SK-N-MC (cell line): ENCODE results near the gene ANKDD1A.
A peak's percentile ranks its signal among the peaks of the same experiment; 100 is the strongest.

Experiments
- DNase-seq: peaks from one replicate; pipeline ENCODE4 v3.0.0-alpha.2; 2011; ENCODE audit warnings: low read depth, low spot score
- H3K27ac ChIP-seq: fragments of 200-600 bp; sonication (generic); 2 replicates; pipeline ENCODE4 v1.5.1; 2016; ENCODE audit warnings: mixed run types
- H3K36me3 ChIP-seq: fragments of 200-600 bp; sonication (generic); 2 replicates; pipeline ENCODE4 v1.6.1; 2017; ENCODE audit warnings: antibody characterized with exemption, low read length, mixed read lengths; ENCODE audit not compliant: insufficient read depth
- H3K4me3 ChIP-seq: fragments of 200-600 bp; sonication (generic); 2 replicates; pipeline ENCODE4 v1.5.1; 2016
- H3K9ac ChIP-seq: fragments of 200-600 bp; sonication (generic); 2 replicates; pipeline ENCODE4 v1.8.0; 2017; ENCODE audit warnings: mixed run types, mixed read lengths; ENCODE audit not compliant: insufficient read length
- H3K9me3 ChIP-seq: fragments of 200-600 bp; sonication (generic); 2 replicates; pipeline ENCODE4 v1.6.1; 2017; ENCODE audit warnings: low read depth, mild to moderate bottlenecking, antibody characterized with exemption, low read length, moderate library complexity, mixed read lengths
- EZH2 ChIP-seq: fragments of 200-600 bp; sonication (generic); IDR thresholded peaks from one replicate; pipeline ENCODE4 v1.6.1; 2017; ENCODE audit warnings: antibody characterized with exemption
- FOXP2 ChIP-seq: optimal IDR thresholded peaks from 2 replicates; pipeline ENCODE3; 2011; ENCODE audit warnings: mild to moderate bottlenecking, moderate library complexity; ENCODE audit not compliant: insufficient read depth; ENCODE audit errors: extremely low read length, control extremely low read depth
- POLR2AphosphoS5 ChIP-seq: IDR thresholded peaks from 2 replicates; pipeline ENCODE4 v1.6.1; 2012; ENCODE audit warnings: mild to moderate bottlenecking, low read depth, low read length, borderline replicate concordance

The ANKDD1A gene

GRCh38 chr15:64875641-64876223 is 36.0 kb upstream of the ANKDD1A start:
- Histone ChIP-seq H3K36me3 (no peaks in the 10 kb centered on the region), H3K27ac (no peak overlapping the region), H3K9me3 (no peaks in the 10 kb centered on the region), H3K4me3 (no peak overlapping the region), H3K9ac (no peak overlapping the region)
- TF ChIP-seq FOXP2 (no peak), EZH2 (no peak), POLR2AphosphoS5 (no peak)
- no peak for DNase-seq

DNA sequence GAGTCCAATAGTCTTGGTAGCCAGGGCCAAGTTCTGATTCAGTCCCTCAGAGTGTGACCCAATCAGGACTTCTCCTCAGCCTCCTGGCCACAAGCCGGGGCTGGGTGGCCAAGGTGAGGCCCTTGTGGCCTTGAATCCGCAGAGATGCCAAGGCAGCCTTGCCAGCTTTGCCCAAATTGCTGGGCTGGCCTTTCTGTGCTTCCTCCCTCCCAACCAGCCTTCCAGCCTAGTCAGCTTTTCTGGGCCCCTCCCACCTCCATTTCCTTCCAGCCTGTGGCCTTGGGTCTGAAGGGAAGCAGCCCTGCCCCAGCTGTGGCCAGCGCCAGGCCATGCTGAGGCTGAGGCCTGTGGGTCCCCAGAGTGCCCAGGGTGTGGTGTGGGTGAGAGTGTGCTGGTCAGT is 34.3 kb upstream of the ANKDD1A start:
- no peak overlapping the region for H3K27ac ChIP-seq
- H3K9me3 ChIP-seq = no peaks in the 10 kb centered on the region
- H3K4me3 ChIP-seq = no peak overlapping the region
- no peak for DNase-seq
- TF ChIP-seq FOXP2 (no peak), POLR2AphosphoS5 (no peak), EZH2 (no peak)
- no peak overlapping the region for H3K9ac ChIP-seq
- H3K36me3 ChIP-seq = no peaks in the 10 kb centered on the region

DNA sequence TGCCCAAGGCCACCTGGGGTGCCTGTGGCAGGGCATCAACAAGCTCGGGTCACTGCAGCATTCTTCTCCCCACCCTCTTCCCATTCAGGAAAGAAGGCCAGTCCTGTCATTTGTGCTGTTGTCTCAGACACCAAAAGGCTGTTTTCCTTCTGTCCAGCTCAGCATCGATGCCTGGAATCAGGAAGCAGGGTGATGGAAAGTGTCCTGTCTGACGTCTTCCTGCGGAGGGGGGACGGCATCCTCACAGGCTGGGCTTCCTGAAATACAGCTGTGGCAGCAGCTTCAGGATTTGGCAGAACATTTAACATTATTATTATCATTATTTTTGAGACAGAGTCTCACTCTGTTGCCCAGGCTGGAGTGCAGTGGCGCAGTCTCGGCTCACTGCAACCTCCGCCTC is 33.0 kb upstream of the ANKDD1A start:
- Histone ChIP-seq H3K4me3 (no peak overlapping the region), H3K27ac (no peak overlapping the region), H3K9me3 (no peaks in the 10 kb centered on the region), H3K36me3 (no peaks in the 10 kb centered on the region), H3K9ac (no peak overlapping the region)
- TF ChIP-seq POLR2AphosphoS5 = no peak
- TF ChIP-seq FOXP2 = no peak
- no peak for TF ChIP-seq EZH2
- no peak for DNase-seq

GRCh38 chr15:64883100-64883581 is 28.6 kb upstream of the ANKDD1A start:
- no peak overlapping the region for H3K9ac ChIP-seq
- TF ChIP-seq FOXP2 (no peak), POLR2AphosphoS5 (no peak), EZH2 (no peak)
- no peak overlapping the region for H3K4me3 ChIP-seq
- no peak for DNase-seq
- no peaks in the 10 kb centered on the region for H3K36me3 ChIP-seq
- H3K27ac ChIP-seq = peak overlapping the region; percentile 53; the same call in 1 of the 2 replicates
- H3K9me3 ChIP-seq = no peaks in the 10 kb centered on the region

DNA sequence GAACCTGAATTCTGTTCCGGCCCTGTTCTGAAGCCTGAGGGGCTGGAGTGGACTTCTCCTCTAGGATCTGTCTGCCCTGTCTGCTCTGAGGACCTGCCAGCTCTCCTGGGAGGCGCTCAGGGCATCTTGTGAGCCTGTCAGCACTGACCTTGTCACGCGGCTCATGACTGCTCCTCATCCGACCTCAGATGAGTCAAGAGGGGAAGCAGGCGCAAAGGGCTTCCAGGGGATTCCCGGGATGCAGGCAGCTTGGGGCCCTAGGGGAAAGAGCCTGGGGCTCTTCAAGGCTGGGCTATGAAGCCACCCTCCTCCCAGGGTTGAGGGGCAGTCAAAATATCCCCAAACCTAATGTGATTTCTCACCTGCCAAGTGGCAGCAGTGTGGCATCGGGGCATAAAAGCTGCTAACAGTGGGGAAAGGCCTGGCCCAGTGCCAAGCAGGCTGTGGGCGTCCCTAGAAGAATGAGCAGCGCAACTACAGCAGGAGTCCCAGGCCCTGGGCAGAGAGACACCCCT is 27.6 kb upstream of the ANKDD1A start:
- Histone ChIP-seq H3K27ac (no peak overlapping the region), H3K36me3 (no peaks in the 10 kb centered on the region), H3K9ac (no peak overlapping the region), H3K9me3 (no peaks in the 10 kb centered on the region), H3K4me3 (no peak overlapping the region)
- DNase-seq = no peak
- no peak for TF ChIP-seq POLR2AphosphoS5
- TF ChIP-seq EZH2 = no peak
- no peak for TF ChIP-seq FOXP2

- TF ChIP-seq EZH2 (no peak), FOXP2 (no peak), POLR2AphosphoS5 (no peak)
- H3K4me3 ChIP-seq = no peak overlapping the region
- no peaks in the 10 kb centered on the region for H3K36me3 ChIP-seq
- H3K9ac ChIP-seq = no peak overlapping the region
- no peak for DNase-seq
- H3K27ac ChIP-seq = no peak overlapping the region
- H3K9me3 ChIP-seq = no peaks in the 10 kb centered on the region
These were observed 27.0 kb upstream of the ANKDD1A start for GRCh38 chr15:64884679-64885078.

DNA sequence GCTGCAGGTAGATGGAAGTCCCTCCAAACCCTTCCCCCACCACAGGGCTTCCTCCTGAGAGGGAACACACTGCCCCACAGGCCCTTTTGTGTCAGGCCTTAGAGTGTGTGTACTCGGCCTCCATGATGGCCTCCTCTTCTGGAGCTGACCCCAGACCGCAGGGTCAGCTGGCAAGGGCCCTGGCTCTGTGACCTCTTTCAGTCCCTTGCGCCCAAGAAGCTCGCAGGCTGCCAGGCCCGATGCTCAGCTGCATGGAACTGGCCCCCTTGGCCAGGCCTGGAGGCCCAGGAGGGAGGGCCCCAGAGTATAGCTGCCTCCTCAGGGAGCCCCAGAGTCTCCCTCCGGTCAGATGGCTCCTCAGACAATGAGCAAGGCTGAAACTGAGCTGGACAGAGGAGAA is 23.4 kb upstream of the ANKDD1A start:
- H3K27ac ChIP-seq = no peak overlapping the region
- TF ChIP-seq POLR2AphosphoS5 = no peak
- TF ChIP-seq EZH2 = no peak
- TF ChIP-seq FOXP2 = no peak
- no peaks in the 10 kb centered on the region for H3K9me3 ChIP-seq
- no peak for DNase-seq
- H3K9ac ChIP-seq = no peak overlapping the region
- no peak overlapping the region for H3K4me3 ChIP-seq
- no peaks in the 10 kb centered on the region for H3K36me3 ChIP-seq

DNA sequence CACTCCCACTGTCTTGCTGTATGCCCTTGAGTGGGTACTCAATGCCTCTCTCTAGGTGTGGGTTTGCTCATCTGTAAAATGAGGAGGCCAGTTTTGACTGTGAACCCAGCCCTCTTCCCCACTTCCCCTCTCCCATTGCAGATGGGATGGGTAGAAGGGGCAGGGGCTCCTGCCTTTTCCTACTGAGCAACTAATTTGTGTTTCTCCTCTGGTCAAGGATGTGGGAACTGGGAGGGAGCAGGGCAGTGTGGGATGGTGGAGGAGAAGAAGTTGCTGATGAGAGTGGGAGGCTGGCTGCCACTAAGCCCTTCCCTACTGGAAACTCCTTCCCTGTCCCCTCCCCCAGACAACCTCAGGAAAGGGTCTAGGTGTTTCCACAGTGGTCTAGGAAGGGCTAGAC is 20.1 kb upstream of the ANKDD1A start:
- Histone ChIP-seq H3K9ac (no peak overlapping the region), H3K4me3 (no peak overlapping the region), H3K9me3 (no peaks in the 10 kb centered on the region), H3K27ac (no peak overlapping the region), H3K36me3 (no peaks in the 10 kb centered on the region)
- DNase-seq = no peak
- no peak for TF ChIP-seq FOXP2
- no peak for TF ChIP-seq EZH2
- no peak for TF ChIP-seq POLR2AphosphoS5

GRCh38 chr15:64892847-64893403 is 18.8 kb upstream of the ANKDD1A start:
- no peaks in the 10 kb centered on the region for H3K36me3 ChIP-seq
- H3K27ac ChIP-seq = no peak overlapping the region
- H3K9me3 ChIP-seq = no peaks in the 10 kb centered on the region
- DNase-seq = no peak
- H3K4me3 ChIP-seq = no peak overlapping the region
- no peak for TF ChIP-seq FOXP2
- no peak for TF ChIP-seq POLR2AphosphoS5
- no peak for TF ChIP-seq EZH2
- H3K9ac ChIP-seq = no peak overlapping the region
